Tibial nerve (tissue), 4 donors: Measurements from ENCODE around the gene TARM1. TPM values are rescaled to one million over a fixed set of nuclear protein-coding genes. Genes with fewer than 3 reads are reported as not detected.

ENCODE experiments used
- DNase-seq, 2 donors: peaks; one replicate each; pipeline ENCODE4 v3.0.0-alpha.2; 2019; ENCODE audit warnings: low spot score in 2 of 2
- H3K27ac ChIP-seq, 4 donors: fragments of 200-600 bp; sonication (generic) in 3 of 4; one replicate each; pipeline ENCODE4 v1.5.1; 2017 to 2019; ENCODE audit warnings: mild to moderate bottlenecking in 1 of 4
- H3K27me3 ChIP-seq, 2 donors: fragments of 200-600 bp; sonication (generic) in 1 of 2; one replicate each; pipeline versions ENCODE4 v1.5.1 to v1.6.0; 2017 to 2019
- H3K36me3 ChIP-seq, 3 donors: fragments of 200-600 bp; sonication (generic); one replicate each; pipeline ENCODE4 v1.5.1; 2018 to 2019
- H3K4me1 ChIP-seq, 4 donors: fragments of 200-600 bp; sonication (generic) in 3 of 4; one replicate each; pipeline ENCODE4 v1.5.1; 2017 to 2019
- H3K4me3 ChIP-seq, 4 donors: fragments of 200-600 bp; sonication (generic) in 3 of 4; one replicate each; pipeline ENCODE4 v1.5.1; 2017 to 2019; ENCODE audit warnings: mild to moderate bottlenecking in 1 of 4, moderate library complexity in 1 of 4
- H3K9me3 ChIP-seq, 4 donors: fragments of 200-600 bp; sonication (generic) in 3 of 4; one replicate each; pipeline ENCODE4 v1.5.1; 2017 to 2019
- EP300 ChIP-seq, 2 donors: sonication (generic); formaldehyde crosslinking; IDR thresholded peaks; one replicate each; pipeline ENCODE4 v1.6.1; 2017; ENCODE audit warnings: antibody characterized with exemption in 2 of 2, mild to moderate bottlenecking in 1 of 2
- POLR2A ChIP-seq, 2 donors: fragments of 450-650 bp; IDR thresholded peaks; one replicate each; pipeline ENCODE4 v1.6.1; 2017; ENCODE audit warnings: antibody characterized with exemption in 2 of 2, mild to moderate bottlenecking in 2 of 2, moderate library complexity in 2 of 2
- WGBS, 2 donors: methylation state at CpG; one replicate each; pipeline ENCODE4 v1.1.5; 2018; 5-methylcytosine and 5-hydroxymethylcytosine counted together
- total RNA-seq, 4 donors: library from RNA; depleted of rRNA; stranded (reverse); fragments of >200 nt; gene quantifications; one replicate each; pipeline ENCODE4 v1.1.0, GENCODE V29; 2016
- TF ChIP-seq, protein P1 (sequence below), 5 experiments: fragments of 200-600 bp in 3 of 5; fragments of 450-650 bp in 2 of 5; sonication (generic) in 3 of 5; IDR thresholded peaks; one replicate each; pipeline ENCODE4 v1.5.1; 2016 to 2019; ENCODE audit warnings: antibody characterized with exemption in 5 of 5, mild to moderate bottlenecking in 3 of 5, moderate library complexity in 2 of 5

Gene TARM1
- total RNA-seq, 4 donors from 2014 or later, result not detected

DNA sequence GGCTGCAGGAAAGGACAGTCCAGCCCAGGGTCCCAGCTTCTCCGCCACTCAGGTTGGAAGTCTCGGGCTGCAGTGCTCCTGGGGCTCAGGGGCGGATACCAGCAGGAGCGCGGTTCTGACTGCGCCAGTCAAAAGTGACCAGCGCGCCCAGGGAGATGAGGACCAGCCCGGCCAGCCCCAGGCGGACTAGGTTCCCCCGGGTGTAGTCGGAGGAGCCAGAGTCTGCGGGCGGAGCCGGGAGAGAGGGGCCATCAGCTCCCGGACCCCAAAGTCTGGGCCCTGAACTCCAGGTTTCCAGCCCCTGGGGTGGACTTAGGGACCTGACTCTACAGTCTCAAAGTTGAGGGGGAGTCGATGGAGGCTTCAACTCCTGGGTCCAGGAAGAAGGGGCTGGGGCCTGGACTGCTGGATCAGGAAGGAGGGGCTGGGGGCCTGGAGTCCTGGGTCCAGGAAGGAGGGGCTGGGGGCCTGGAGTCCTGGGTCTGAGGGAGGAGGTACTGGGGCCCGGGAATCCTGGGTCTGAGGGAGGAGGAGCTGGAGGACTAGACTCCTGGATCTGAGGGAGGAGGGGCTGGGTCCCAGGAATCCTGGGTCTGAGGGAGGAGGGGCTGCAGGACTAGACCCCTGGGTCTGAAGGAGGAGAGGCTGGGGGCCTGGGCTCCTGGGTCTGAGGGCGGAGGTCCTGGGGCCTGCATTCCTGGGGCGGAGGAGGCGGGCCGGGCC lies 14.1 kb upstream of the TARM1 start:
- WGBS, 2 donors, result 56 to 71% methylated on average over 14 to 22 of the region's 22 CpGs
- H3K4me3 ChIP-seq, result peak overlapping the region in 2 of 4 donors; percentile 43 to 51
- H3K36me3 ChIP-seq, result no peaks in the 10 kb centered on the region
- peaks cover 0 to 32% of the 10 kb centered on the region in 2 donors for H3K27me3 ChIP-seq
- no peaks in the 10 kb centered on the region for H3K9me3 ChIP-seq
- peaks cover 0 to 10% (median 6%) of the 10 kb centered on the region in 4 donors for H3K4me1 ChIP-seq
- TF ChIP-seq, protein P1, sequence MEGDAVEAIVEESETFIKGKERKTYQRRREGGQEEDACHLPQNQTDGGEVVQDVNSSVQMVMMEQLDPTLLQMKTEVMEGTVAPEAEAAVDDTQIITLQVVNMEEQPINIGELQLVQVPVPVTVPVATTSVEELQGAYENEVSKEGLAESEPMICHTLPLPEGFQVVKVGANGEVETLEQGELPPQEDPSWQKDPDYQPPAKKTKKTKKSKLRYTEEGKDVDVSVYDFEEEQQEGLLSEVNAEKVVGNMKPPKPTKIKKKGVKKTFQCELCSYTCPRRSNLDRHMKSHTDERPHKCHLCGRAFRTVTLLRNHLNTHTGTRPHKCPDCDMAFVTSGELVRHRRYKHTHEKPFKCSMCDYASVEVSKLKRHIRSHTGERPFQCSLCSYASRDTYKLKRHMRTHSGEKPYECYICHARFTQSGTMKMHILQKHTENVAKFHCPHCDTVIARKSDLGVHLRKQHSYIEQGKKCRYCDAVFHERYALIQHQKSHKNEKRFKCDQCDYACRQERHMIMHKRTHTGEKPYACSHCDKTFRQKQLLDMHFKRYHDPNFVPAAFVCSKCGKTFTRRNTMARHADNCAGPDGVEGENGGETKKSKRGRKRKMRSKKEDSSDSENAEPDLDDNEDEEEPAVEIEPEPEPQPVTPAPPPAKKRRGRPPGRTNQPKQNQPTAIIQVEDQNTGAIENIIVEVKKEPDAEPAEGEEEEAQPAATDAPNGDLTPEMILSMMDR (IDR thresholded peaks at IDR 0.05), result no peak
- TF ChIP-seq EP300 (IDR thresholded peaks at IDR 0.05) (no peak), POLR2A (IDR thresholded peaks at IDR 0.05) (no peak)
- no peak for DNase-seq
- peak overlapping the region in 1 of 4 donors; percentile 50 for H3K27ac ChIP-seq

DNA sequence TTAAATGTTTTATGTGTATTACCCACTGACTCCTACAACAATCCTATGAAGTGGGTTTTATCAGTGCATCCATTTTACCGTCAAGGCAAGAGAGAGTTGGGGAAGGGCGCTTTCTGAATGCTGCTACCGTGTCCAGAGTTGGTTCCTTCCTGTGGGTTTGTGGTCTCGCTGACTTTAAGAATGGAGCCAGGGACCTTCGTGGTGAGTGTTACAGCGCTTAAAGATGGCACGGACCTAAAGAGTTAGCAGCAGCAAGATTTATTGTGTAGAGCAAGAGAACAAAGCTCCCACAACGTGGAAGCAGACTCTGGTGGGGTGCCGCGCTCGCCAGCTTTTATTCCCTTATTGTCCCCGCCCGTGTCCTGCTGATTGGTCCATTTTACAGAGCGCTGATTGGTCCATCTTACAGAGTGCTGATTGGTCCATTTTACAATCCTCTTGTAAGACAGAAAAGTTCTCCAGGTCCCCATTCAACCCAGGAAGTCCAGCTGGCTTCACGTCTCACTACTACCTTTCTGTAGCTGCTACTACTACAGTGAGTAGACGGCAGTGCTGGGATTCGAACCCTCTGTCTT lies 13.3 kb upstream of the TARM1 start:
- H3K4me1 ChIP-seq, result peaks cover 0 to 10% (median 6%) of the 10 kb centered on the region in 4 donors
- H3K27me3 ChIP-seq, result peaks cover 0 to 32% of the 10 kb centered on the region in 2 donors
- no peak overlapping the region for H3K4me3 ChIP-seq
- H3K27ac ChIP-seq, result no peak overlapping the region
- H3K9me3 ChIP-seq, result no peaks in the 10 kb centered on the region
- DNase-seq, result no peak
- 80 to 84% methylated on average over 17 of the region's 17 CpGs for WGBS, 2 donors
- TF ChIP-seq EP300 (IDR thresholded peaks at IDR 0.05) (no peak), POLR2A (IDR thresholded peaks at IDR 0.05) (no peak)
- TF ChIP-seq, protein P1 (IDR thresholded peaks at IDR 0.05), result no peak
- H3K36me3 ChIP-seq, result no peaks in the 10 kb centered on the region

DNA sequence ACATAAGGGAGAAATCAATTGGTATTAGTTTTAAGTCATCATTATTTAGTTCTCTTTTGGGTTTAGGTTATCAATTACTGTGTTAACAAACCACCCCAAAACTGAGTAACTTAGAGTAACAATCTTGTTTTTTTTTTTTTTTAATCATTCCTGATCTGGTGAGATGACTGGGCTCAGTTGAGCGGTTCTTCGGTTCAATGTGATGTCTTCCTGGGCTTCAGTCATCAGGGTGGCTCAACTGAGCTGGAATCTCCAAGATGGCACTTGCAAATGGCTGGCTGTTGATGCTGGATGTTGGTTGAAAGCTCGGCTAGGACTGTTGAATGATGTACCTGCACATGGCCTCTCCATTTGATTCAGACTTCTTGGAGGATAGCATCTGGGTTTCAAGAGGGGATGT lies 3.2 kb upstream of the TARM1 start:
- no peaks in the 10 kb centered on the region for H3K36me3 ChIP-seq
- peaks cover 0 to 33% (median 1%) of the 10 kb centered on the region in 4 donors for H3K9me3 ChIP-seq
- H3K4me3 ChIP-seq, result no peak overlapping the region
- no peaks in the 10 kb centered on the region for H3K27me3 ChIP-seq
- no peaks in the 10 kb centered on the region for H3K4me1 ChIP-seq
- H3K27ac ChIP-seq, result no peak overlapping the region
- DNase-seq, result no peak
- 80 to 89% methylated on average over 3 of the region's 3 CpGs for WGBS, 2 donors
- no peak for TF ChIP-seq POLR2A (IDR thresholded peaks at IDR 0.05)
- TF ChIP-seq EP300 (IDR thresholded peaks at IDR 0.05), result no peak
- TF ChIP-seq, protein P1 (IDR thresholded peaks at IDR 0.05), result no peak

DNA sequence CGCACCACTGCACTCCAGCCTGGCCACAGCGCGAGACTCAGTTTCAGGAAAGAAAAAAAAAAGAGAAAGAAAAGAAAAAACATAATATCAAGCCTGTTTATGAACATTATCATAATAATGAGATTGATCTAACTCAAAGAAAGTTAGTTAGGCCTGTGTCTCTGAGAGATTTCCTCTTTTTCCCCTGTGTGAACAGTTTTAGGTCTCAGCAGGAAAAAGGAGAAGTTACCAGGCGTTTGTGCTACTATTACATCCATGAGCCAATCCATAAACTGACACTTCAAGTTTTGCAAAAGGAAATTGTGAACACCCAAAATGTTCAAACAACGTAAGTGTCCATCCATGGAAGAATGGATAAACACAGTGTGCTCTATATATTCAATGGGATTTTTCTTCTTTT lies 3.8 kb downstream of the TARM1 start:
- no peak overlapping the region for H3K4me3 ChIP-seq
- TF ChIP-seq EP300 (IDR thresholded peaks at IDR 0.05) (no peak), POLR2A (IDR thresholded peaks at IDR 0.05) (no peak)
- TF ChIP-seq, protein P1 (IDR thresholded peaks at IDR 0.05), result no peak
- peaks cover 0 to 32% (median 0%) of the 10 kb centered on the region in 4 donors for H3K9me3 ChIP-seq
- no peak overlapping the region for H3K27ac ChIP-seq
- no peak for DNase-seq
- H3K27me3 ChIP-seq, result no peaks in the 10 kb centered on the region
- no peaks in the 10 kb centered on the region for H3K36me3 ChIP-seq
- WGBS, 2 donors, result 79 to 84% methylated on average over 5 of the region's 5 CpGs
- no peaks in the 10 kb centered on the region for H3K4me1 ChIP-seq

DNA sequence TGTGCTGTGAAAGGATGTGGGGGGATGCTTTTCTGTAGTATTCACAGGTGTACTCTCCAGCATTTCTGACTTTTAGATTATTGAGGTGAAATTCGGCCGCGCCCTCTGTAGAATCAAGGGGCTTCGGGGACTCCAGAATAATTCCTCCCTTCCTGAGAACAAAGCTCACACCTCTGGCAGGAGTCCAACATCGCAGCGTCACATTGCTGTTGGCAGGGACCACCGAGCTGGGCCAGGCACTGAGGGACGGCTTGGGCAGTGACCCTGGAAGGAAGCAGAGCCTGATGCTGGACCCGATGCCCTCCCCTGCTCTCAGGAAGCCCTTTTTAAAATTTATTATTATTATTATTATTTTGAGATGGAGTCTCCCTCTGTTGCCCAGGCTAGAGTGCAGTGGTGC lies 6.3 kb downstream of the TARM1 start:
- Histone ChIP-seq H3K4me1 (no peaks in the 10 kb centered on the region), H3K27me3 (no peaks in the 10 kb centered on the region), H3K36me3 (no peaks in the 10 kb centered on the region), H3K27ac (no peak overlapping the region), H3K4me3 (no peak overlapping the region), H3K9me3 (peaks cover 0 to 34% (median 0%) of the 10 kb centered on the region in 4 donors)
- WGBS, 2 donors, result 66 to 75% methylated on average over 9 of the region's 9 CpGs
- TF ChIP-seq, protein P1 (IDR thresholded peaks at IDR 0.05), result no peak
- TF ChIP-seq POLR2A (IDR thresholded peaks at IDR 0.05) (no peak), EP300 (IDR thresholded peaks at IDR 0.05) (no peak)
- no peak for DNase-seq
